H1 (cell line): ENCODE results near the gene SMARCAL1. TPM values are rescaled to one million over a fixed set of nuclear protein-coding genes. Genes with fewer than 3 reads are reported as not detected.

Experiments used
- CHD2 ChIP-seq: IDR thresholded peaks from 2 replicates; pipeline ENCODE4 v1.6.1; 2012; ENCODE audit warnings: low read length, improper control_type of control experiment
- CREB1 ChIP-seq: IDR thresholded peaks from 2 replicates; pipeline ENCODE4 v1.6.1; 2012; ENCODE audit warnings: inconsistent platforms
- KDM4A ChIP-seq: IDR thresholded peaks from one replicate; pipeline ENCODE4 v1.7.1; 2012; ENCODE audit warnings: low read depth, mild to moderate bottlenecking, moderate library complexity, low read length, inconsistent platforms; ENCODE audit not compliant: severe bottlenecking
- SIN3A ChIP-seq, 2 experiments: IDR thresholded peaks in 1 of 2; conservative IDR thresholded peaks in 1 of 2; 2 replicates each; pipeline ENCODE4 v1.6.1; 2011 to 2012; ENCODE audit warnings: low read length in 2 of 2, improper control_type of control experiment in 1 of 2, low read depth in 1 of 2, mild to moderate bottlenecking in 1 of 2
- TAF1 ChIP-seq: IDR thresholded peaks from 2 replicates; pipeline ENCODE4 v1.6.1; 2011; ENCODE audit warnings: mild to moderate bottlenecking, low read depth, low read length
- polyA plus RNA-seq, 7 experiments: library from polyadenylated mRNA; depleted of rRNA in 3 of 7; stranded (reverse) in 5 of 7; unstranded in 2 of 7; fragments of >200 nt in 5 of 7; fragments of 200-250 nt in 2 of 7; gene quantifications; 1 replicate in 5 of 7; 2 replicates in 1 of 7; 4 replicates in 1 of 7; pipeline versions ENCODE4 v1.2.1 to v1.2.3, GENCODE V29; 2011 to 2013; ENCODE audit warnings: missing spikeins in 2 of 7, mixed read lengths in 2 of 7
- total RNA-seq: library from RNA; stranded (reverse); fragmentation: NEBNext Ultra II Directional; extraction: Animal tissue kit (Norgen Biotek cat#: 25700); gene quantifications from 2 replicates; pipeline ENCODE4 v1.2.1, GENCODE V29; 2021

The SMARCAL1 gene
- total and polyA plus RNA-seq, 2 of the 8 experiments (the other 6 are each of a cell fraction or from before 2014, with no cell fraction given), result 17.6 to 17.9 TPM

DNA sequence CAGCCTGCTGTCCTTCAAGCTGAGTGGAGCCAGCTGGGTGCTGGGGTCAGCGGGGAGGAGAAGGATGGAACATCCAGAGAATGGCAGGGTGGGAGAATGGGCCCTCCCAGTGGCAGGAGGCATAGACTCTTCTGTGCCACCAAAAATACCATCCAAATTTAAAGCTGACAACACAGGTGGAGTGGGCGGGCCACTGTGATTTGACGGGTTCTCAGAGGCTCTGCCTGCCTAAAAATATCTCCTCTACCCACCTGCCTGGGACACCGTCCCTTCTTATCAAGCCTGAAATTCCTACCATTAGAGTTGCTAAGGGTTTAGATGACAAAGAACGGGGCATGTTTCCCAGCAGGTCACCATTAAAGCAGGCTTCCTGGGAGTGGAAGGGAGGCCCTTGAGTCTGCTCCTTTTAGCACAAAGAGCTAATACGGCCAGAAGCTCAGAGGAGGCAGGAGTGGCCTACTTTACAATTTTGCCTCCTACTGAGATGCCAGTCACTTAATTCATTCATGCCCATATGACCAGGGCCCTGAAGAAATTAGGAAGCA lies 20.2 kb upstream of the SMARCAL1 start (continued):
- no peak for TF ChIP-seq SIN3A (conservative IDR thresholded peaks at IDR 0.05 in 1 of 2, IDR thresholded peaks at IDR 0.05 in 1 of 2; ENCODE audit: low read depth in 1 of 2, low read length in 2 of 2)
- no peak for TF ChIP-seq KDM4A
- TF ChIP-seq CHD2, result no peak
- no peak for TF ChIP-seq CREB1
- TF ChIP-seq TAF1, result no peak
